VCaP (cell line): ENCODE measurements around the gene MND1.

Source experiments
- H3K27ac ChIP-seq: fragments of 450-650 bp; 2 replicates; pipeline ENCODE4 v1.5.1; 2017
- CTCF ChIP-seq: fragments of 450-650 bp; conservative IDR thresholded peaks from 2 replicates; pipeline ENCODE4 v1.5.1; 2017; ENCODE audit warnings: mild to moderate bottlenecking, moderate library complexity

MND1 gene

DNA sequence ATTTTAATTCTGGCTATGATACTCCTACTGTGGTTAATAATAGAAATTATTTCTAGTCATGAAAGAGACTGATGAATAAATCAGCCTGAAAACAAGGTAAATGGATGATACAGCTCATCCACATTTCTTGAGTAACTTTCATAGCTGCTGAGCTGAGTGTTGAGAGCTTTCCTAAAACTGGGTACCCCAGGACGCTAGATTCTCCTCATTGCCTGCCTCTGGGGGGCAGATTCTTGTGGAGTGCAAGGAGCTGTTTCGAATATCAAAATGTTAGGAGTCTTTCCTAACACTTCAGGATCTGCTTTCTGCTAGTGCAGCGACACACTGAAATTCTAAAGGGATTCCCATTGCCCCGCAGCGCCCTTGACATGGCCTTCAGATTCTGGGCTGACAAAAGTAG is 2.1 kb downstream of the MND1 start:
- H3K27ac ChIP-seq, result no peak overlapping the region
- TF ChIP-seq CTCF, result no peak

DNA sequence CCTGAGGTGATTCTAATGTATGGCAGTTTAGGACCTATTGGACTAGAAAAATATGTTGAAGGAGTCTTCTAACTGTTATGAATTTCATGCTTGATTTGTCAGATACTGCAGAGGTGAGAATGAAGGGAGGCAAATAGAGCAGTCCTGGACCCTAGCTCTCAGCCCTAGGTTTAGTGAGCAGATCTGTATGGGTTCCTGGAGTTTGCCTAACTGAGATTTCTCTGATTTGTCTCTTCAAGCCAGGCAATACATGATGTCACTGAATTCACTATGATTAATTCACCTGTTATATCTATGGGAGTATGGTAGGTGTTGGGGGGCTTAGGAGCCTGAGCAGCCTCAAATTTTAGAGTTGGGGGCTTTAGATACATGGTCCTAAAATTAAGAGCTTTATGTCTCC is 2.6 kb downstream of the MND1 start:
- no peak overlapping the region for H3K27ac ChIP-seq
- TF ChIP-seq CTCF, result no peak

DNA sequence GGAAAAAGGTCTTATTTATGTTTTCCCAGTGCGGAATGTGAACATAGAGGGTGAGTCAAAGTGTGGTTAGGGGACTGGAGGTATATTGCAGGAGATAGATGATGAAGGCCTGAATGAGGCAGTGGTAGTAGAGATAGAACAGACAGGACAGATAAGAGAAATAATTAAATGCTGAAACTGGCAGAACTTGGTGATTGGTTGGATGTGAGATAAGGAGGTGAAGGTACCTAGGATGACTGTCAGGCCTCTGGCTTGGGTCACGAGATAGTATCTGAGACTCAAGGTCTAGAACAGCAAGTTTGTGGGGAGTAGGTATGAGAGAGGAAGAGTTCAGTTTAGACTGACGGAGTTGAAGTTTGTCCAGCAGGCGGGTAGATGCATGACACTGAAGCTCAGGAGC is 3.5 kb downstream of the MND1 start:
- no peak overlapping the region for H3K27ac ChIP-seq
- TF ChIP-seq CTCF, result no peak

DNA sequence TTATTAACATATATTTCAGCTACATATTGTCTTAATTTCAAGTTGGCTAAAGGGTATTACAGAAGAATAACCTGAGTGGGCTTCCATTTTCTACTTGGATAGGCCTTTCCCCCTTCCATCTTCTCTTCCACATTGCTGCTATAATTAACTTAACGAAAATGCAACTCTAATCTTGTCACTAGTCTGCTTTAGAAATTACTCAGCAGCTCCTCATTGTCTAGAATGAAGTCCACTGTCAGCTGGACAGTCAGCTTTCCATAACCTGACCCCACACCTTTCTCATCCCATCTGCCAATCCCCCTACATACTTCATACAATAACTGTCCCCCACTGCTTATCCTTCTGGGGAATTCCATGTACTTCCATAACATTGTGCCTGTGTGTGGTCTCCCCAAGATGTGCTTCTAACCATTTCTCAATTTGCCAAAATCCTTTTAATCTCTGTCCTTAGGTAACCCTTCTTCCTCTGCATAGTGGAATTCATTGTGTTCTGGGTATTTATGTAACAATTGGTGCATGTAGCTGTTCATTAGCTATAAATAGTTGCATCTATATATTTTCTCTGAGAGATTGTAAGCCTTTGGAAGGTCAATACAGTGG is 4.8 kb downstream of the MND1 start:
- H3K27ac ChIP-seq, result no peak overlapping the region
- no peak for TF ChIP-seq CTCF

DNA sequence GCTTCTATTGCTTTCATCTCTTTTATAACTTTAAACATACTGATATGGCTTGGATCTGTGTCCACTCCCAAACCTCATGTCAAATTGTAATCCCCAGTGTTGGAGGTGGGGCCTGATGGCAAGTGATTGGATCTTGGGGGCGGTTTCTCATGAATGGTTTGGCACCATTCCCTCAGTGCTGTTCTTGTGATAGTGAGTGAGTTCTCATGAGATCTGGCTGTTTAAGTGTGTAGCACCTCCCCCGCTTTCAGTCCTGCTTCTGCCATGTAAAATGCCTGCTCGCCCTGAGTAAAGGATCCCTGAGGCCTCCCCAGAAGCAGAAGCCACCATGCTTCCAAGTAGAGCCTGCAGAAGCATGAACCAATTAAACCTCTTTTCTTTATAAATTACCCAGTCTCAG is 17.7 kb downstream of the MND1 start:
- H3K27ac ChIP-seq, result no peak overlapping the region
- TF ChIP-seq CTCF, result no peak

DNA sequence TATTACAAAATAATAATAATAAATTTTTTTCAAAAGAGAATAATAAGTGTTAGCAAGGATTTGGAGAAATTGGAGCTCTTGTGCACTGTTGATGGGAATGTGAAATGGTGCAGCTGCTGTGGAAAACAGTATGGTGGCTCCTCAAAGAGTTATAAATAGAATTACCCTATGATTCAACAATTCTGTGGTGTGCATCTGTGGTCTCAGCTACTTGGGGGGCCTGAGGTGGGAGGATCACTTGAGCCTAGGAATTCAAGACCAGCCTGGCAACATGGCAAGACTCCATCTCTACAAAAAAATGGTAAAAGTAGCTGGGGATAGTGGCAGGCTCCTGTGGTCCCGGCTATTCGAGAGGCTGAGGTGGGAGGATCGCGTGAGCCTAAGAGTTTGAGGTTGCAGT is 19.6 kb downstream of the MND1 start:
- no peak for TF ChIP-seq CTCF

DNA sequence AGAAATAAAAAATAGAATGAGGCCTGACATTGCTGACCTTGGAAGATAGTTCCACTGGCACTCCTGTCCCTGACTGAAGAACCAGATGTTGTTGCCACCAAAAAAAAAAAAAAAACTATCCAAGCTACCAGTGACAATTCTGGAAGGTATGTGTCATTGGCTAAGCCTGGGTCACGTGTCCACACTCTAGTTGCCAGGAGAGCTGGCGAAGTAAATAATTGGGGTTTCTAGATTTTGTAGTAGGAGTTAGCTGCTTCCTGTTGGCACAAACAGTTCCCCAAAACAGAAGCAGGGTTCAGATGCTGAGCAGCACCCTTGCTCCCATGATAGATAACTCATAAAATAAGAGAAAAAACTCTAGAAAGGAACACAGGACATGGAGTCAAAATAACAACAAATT is 20.5 kb downstream of the MND1 start:
- no peak overlapping the region for H3K27ac ChIP-seq
- no peak for TF ChIP-seq CTCF

More for the DNA sequence above, 19.6 kb downstream of the MND1 start:
- H3K27ac ChIP-seq, result no peak overlapping the region
